Islet precursor cell (in vitro differentiated cells): ENCODE data around the gene GAMT.

ENCODE experiments used
- DNase-seq: peaks from one replicate; pipeline ENCODE4 v3.0.0-alpha.2; 2018

GAMT gene

DNA sequence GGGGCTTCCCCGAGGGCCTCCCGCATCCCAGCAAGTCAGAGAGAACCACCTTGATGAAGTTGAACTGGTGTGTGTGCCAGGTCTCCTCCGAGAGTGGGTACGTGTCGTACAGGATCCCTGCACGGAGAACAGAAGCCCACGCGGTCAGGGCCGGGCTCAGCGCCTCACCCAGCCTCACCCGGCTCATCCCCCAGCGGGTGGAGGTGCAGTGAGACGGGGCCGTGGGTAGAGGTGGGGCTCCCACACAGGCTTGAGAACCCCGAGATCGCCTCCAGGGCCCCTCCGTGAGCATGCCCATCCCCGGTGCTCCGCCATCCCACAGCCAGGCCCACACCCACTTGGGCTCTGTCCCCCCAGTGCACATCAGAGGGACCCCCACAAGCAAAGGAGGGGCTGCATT is 2.3 kb downstream of the GAMT start:
- DNase-seq = no peak

- DNase-seq = no peak
These were observed 3.5 kb downstream of the GAMT start for GRCh38 chr19:1397838-1398237.

DNA sequence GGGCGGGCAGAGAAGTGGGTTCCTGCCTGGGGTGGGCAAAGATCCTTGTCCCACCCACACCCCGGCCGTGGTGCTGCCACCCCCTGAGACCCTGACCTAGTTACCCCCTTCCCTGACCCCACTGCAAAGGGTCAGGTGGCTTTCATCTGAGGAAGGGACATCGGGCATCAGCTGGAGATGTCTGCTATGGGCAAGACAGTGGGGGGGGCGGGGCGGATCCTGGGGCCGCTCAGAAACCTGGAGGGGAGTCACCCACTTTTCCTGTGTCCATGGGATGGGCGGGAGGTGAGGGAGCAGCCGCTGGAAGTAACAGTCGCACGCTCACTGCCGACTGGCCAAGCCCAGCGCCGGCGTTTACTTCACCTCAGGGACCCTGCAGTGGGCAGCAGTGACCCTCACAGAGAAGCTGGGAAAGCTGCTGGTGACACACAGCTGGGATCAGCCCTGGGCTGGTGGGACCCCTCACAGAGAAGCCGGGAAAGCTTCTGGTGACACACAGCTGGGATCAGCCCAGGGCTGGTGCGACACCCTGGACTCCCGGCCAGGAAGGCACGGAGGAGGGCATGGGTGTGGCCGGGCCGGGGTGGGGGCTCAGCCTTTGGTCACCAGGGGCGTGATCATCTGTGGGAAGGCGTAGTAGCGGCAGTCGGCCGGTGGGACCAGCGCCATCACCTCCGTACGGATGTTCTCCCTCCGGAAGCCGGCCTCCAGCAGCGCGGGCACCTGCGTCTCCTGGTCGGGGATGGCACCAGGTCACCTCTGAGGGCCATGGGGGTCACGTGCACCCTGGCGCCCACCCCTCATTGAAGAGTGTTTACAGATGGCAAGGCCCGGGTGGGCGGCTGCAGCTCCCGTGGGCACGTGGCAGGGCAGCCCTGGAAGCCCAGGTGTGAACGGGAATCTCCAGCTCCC is 4.3 kb downstream of the GAMT start:
- DNase-seq = no peak

- no peak for DNase-seq
These were observed 5.1 kb downstream of the GAMT start for GRCh38 chr19:1396019-1396767.

GRCh38 chr19:1395194-1396018 is 5.9 kb downstream of the GAMT start:
- no peak for DNase-seq

DNA sequence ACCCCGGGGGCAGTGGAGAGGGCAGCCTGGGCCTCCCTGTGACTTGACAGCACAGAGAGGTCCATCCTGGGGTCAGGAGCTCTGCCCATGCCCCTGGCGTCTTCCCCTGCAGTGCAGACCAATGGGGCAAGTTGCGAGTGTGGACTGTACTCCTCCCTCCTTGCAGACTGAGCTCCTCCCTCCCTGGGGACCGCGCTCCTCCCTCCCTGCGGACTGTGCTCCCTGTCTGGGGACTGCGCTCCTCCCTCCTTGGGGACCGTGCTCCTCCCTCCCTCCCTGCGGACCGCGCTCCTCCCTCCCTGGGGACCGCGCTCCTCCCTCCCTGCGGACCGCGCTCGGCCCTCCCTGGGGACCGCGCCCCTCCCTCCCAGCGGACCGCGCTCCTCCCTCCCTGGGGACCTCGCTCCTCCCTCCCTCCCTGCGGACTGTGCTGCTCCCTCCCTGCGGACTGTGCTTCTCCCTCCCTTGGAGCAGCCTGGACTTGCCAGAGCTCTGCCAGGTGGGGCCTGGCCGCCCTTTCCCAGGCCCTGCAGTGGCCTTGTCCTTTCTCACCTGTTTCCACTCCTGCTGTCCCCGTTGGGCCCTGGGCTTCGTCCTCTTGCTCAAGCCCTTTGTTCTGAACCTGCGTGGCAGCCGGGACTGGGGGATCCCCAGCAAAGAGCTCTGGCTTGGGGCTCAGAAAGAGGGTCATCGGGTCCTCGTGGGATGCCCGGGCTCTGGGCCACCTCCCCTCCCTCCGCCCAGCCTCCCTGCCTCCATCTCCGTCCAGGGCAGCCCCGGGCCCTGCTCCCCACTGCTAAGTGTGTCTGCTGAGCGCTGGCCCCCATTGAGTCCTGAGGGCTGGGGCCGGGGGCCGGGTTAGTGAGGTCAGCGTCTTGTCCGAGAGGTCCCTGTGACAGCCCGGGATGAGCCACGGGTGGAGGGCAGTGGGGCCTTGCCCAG is 6.8 kb downstream of the GAMT start:
- peak; percentile 54 for DNase-seq

GRCh38 chr19:1393841-1394240 is 7.5 kb downstream of the GAMT start:
- no peak for DNase-seq

DNA sequence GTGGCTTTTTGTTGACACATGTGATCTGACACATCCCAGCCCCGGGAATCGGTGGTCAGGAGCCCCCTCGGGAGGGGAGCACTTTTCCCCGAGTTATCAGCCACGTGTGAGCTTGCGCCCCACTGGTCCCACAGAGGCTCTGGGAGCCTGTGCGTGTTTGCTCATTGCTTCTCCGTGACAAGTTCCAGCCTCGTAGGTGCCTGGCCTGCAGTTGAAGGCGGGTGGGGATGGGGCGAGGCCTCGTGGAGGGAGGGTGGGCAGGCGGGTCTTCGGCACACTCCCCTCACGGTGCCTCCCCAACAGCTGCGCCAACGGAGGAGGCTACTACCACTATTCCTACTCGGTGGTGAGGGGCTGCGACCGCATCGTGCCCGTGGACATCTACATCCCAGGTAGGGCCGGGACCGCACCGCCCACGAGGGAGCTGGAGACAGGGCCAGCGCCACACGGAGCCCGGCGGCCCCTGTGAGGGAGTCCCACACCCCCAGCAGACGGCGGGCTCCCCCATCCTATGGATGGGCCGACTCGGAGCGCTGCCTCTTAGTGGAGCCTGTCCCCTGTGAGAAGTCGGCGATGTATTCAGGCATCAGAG is 8.3 kb downstream of the GAMT start:
- DNase-seq = no peak

DNA sequence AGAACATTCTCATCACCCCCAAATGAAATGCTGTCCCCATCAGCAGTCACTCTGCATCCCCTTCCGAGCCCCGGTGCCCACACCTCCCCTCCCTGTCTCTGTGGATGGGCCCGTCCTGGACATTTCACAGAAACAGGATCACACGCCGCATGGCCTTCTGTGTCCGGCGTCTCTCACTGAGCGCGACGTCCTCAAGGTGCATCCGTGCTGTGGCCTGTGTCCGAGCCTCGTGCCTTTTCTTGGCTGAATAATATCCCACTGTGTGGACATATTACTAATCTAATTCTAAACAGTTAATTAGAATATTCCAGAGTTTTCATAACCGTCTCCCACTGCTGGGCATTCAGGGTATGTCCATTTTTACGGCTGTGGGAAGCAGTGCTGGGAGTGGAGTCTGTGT is 8.9 kb downstream of the GAMT start:
- no peak for DNase-seq

DNA sequence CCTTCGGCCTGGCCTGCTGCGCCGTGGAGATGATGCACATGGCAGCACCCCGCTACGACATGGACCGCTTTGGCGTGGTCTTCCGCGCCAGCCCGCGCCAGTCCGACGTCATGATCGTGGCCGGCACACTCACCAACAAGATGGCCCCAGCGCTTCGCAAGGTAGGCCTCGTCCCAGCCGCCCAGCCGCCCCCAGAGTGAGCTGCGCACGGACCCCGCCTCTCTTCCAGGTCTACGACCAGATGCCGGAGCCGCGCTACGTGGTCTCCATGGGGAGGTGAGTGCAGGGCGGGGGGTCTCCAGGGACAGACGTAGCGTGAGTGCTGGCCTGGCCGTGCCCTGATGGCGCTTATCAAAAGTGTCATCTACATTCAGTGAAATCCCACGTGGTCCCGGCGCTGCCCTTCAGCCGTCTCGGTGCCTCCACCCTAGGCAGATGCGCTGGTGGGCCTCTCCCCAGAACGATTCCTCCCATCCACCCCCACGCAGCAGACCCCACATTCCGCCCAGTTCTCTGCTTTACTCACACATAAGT is 10.4 kb downstream of the GAMT start:
- no peak for DNase-seq

GRCh38 chr19:1389033-1389940 is 12.1 kb downstream of the GAMT start:
- DNase-seq = no peak

GRCh38 chr19:1388637-1389026 is 12.7 kb downstream of the GAMT start:
- DNase-seq = no peak

DNA sequence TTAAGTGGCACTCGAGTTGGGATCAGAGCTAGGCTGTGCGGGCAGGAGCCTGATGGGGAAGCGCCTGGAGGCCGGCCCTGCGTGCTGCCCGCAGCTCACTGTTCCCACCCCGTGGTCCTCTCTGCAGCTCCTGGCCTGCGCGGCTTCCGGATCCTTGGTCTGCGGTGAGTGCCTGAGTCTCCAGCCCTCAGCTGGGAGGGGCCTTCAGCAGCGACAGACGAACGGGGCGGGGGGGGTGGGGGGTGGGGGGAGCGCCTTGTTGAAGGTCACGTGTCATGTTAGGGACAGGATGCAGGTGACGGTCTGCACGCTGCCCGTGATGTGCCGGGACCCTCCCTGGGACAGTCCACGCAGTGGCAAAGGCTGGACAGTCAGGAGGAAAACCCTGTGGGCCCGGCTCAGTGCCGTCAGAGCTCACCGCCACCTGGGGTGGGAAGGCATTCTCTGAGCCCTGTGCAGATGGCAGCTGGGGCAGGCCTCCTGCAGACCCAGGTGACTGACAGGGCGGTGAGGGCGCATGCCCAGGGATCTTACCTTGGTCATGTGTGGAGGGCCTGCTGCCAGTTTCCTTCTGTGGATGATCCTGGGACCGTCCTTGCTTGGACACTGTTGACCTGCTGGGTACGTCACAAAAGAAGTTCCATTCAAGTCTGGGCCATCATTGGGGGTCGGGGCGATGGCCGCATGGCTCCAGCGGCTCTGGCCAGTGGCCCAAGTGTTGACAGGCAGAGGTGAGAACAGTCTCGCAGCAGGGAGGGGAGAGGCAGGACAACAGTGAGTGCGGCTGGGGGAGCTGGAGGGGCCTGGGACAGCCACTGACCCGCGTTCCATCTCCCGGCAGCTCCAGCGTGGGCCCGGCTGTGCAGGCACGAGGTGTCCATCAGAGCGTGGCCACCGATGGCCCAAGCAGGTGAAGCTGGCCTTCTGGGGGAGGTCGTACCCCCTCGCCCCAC is 13.4 kb downstream of the GAMT start:
- DNase-seq = no peak

- DNase-seq = no peak
These were observed 14.2 kb downstream of the GAMT start for GRCh38 chr19:1386945-1387683.

DNA sequence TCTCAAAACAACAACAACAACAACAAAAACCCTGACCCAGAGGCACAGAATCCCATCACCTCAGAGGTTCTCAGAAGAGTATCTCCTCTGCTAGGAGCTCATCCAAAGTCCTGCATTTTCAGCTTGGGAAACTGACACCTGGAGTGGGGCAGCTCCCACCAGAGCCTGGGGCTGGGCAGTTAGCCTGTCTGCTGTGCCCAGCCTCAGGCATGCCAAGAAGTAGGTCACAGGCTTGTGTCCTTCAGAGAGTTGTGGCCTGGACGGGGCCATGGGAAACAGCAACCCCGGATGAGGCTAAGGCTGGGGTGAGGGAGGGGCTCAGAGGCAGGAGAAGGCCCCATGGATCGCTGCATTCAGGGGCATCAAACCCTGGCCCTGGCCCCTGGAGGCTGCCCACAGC is 15.5 kb downstream of the GAMT start:
- DNase-seq = no peak

DNA sequence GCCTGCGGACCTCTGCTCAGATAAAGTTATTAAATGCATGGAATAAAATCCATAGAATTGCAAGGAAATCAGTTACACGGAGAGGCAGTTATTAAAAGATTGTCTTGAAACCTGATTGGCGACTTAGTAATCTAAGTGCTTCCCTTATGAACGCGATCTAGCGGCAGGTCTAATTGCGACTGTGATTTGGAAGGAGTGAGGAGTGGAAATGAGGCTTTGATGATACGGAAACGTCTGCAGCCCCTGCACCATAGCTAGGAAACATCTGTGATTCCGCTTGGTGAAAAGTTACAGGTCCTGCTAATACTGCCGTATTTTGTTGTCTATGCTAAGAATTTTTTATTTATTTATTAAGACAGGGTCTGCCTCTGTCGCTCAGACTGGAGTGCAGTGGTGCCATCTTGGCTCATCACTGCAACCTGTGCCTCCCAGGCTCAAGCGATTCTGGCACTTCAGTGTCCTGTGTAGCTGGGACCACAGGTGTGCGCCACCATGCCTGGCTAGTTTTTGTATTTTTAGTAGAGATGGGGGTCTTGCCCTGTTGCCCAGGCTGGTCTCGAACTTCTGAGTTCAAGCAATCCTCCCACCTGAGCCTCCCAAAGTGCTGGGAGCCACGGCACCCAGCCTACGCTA is 16.7 kb downstream of the GAMT start:
- DNase-seq = no peak

DNA sequence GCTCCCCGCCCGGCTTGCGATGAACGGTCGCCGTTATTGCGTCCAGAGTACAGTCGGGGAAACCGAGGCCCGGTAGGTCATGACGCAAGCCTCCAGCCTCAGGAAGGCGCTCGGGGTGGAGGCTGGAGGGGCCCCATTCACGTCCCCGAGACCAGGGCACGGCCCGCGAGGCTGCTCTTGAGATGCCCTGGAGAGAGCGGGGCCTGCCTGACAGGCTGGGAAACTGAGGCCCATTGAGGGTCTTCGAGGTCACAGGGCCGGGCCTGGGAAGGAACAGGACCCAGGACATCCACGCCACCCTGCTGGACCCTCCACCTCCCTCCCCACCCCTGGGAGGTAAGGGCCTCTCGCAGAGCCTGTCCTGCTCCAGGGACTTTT is 17.3 kb downstream of the GAMT start:
- DNase-seq = no peak
